HL-60 (cell line): ENCODE data around the gene MIR17HG.

Experiments
- GABPA ChIP-seq: IDR thresholded peaks from 2 replicates; pipeline ENCODE4 v1.6.1; 2012; ENCODE audit warnings: low read depth
- POLR2AphosphoS5 ChIP-seq: IDR thresholded peaks from 2 replicates; pipeline ENCODE4 v1.6.1; 2012; ENCODE audit warnings: low read depth
- TF ChIP-seq, protein P1 (sequence below): IDR thresholded peaks from one replicate; pipeline ENCODE4 v1.5.1; 2011; ENCODE audit warnings: low read length, control low read depth, inconsistent platforms; ENCODE audit not compliant: insufficient read depth
- TF ChIP-seq, protein P2 (sequence below): IDR thresholded peaks from 2 replicates; pipeline ENCODE4 v1.6.1; 2012; ENCODE audit warnings: low read depth; ENCODE audit not compliant: insufficient replicate concordance

DNA sequence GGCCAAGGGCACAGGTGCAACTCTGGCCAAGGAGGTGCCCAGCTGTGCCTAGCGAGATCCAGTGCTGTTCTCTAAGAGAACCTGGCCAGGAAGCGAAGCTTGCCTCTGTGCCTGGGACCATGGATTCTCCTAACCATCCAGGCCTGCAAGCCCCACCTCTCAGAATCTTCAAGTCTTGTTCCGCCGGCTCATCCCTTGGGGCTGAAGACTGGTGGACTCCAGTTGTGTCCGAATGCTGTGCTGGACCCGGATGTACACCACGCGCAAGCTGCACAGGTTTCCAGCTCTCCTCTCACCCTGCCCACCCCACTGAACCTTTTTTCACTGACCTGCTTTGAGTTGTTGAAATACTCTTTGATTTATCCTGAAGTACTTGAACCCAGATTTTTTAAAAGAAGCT lies 27.5 kb upstream of the MIR17HG start:
- TF ChIP-seq, protein P1, sequence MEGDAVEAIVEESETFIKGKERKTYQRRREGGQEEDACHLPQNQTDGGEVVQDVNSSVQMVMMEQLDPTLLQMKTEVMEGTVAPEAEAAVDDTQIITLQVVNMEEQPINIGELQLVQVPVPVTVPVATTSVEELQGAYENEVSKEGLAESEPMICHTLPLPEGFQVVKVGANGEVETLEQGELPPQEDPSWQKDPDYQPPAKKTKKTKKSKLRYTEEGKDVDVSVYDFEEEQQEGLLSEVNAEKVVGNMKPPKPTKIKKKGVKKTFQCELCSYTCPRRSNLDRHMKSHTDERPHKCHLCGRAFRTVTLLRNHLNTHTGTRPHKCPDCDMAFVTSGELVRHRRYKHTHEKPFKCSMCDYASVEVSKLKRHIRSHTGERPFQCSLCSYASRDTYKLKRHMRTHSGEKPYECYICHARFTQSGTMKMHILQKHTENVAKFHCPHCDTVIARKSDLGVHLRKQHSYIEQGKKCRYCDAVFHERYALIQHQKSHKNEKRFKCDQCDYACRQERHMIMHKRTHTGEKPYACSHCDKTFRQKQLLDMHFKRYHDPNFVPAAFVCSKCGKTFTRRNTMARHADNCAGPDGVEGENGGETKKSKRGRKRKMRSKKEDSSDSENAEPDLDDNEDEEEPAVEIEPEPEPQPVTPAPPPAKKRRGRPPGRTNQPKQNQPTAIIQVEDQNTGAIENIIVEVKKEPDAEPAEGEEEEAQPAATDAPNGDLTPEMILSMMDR: no peak
- no peak for TF ChIP-seq POLR2AphosphoS5
- TF ChIP-seq GABPA: no peak
- TF ChIP-seq, protein P2, sequence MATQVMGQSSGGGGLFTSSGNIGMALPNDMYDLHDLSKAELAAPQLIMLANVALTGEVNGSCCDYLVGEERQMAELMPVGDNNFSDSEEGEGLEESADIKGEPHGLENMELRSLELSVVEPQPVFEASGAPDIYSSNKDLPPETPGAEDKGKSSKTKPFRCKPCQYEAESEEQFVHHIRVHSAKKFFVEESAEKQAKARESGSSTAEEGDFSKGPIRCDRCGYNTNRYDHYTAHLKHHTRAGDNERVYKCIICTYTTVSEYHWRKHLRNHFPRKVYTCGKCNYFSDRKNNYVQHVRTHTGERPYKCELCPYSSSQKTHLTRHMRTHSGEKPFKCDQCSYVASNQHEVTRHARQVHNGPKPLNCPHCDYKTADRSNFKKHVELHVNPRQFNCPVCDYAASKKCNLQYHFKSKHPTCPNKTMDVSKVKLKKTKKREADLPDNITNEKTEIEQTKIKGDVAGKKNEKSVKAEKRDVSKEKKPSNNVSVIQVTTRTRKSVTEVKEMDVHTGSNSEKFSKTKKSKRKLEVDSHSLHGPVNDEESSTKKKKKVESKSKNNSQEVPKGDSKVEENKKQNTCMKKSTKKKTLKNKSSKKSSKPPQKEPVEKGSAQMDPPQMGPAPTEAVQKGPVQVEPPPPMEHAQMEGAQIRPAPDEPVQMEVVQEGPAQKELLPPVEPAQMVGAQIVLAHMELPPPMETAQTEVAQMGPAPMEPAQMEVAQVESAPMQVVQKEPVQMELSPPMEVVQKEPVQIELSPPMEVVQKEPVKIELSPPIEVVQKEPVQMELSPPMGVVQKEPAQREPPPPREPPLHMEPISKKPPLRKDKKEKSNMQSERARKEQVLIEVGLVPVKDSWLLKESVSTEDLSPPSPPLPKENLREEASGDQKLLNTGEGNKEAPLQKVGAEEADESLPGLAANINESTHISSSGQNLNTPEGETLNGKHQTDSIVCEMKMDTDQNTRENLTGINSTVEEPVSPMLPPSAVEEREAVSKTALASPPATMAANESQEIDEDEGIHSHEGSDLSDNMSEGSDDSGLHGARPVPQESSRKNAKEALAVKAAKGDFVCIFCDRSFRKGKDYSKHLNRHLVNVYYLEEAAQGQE: no peak
